Peyer's patch (tissue), 4 donors: Measurements from ENCODE around the gene PLPP3.

Experiments used
- CTCF ChIP-seq, 6 experiments: fragments of 450-650 bp in 4 of 6; fragments of 200-600 bp in 2 of 6; sonication (generic) in 1 of 6; IDR thresholded peaks; one replicate each; pipeline ENCODE4 v1.5.1; 2017 to 2019; ENCODE audit warnings: antibody characterized with exemption in 6 of 6, mild to moderate bottlenecking in 3 of 6, moderate library complexity in 1 of 6
- POLR2A ChIP-seq, 2 donors: fragments of 450-650 bp; IDR thresholded peaks; one replicate each; pipeline ENCODE4 v1.5.1; 2017; ENCODE audit warnings: antibody characterized with exemption in 2 of 2, mild to moderate bottlenecking in 2 of 2, moderate library complexity in 2 of 2

GRCh38 chr1:56529801-56530200 is 49.6 kb downstream of the PLPP3 start:
- TF ChIP-seq CTCF (IDR thresholded peaks at IDR 0.05) (no peak), POLR2A (IDR thresholded peaks at IDR 0.05) (no peak)
